Activated CD4-positive, alpha-beta T cell treated with anti-CD3 and anti-CD28 coated beads, Interleukin-2, amount 50 U/mL, for 1 hour (primary cell): ENCODE measurements around the gene NME9.
A peak's percentile ranks its signal among the peaks of the same experiment; 100 is the strongest.
"Not testable (repeated sequence)": the region's sequence is repeated elsewhere in the genome, so short reads cannot be mapped to it uniquely, and the experiment has no call there.

Experiments
- DNase-seq: peaks from one replicate; pipeline ENCODE4 v3.0.0-alpha.2; 2020

NME9 gene

GRCh38 chr3:138329127-138329983 lies at the start of gene NME9:
TSS of gene NME9 (minus strand) at chr3:138329851. CDS start at chr3:138329335, 516 bp downstream.
- peak; percentile 89 for DNase-seq

- DNase-seq: no peak
These were observed 49.3 kb upstream of the NME9 start for GRCh38 chr3:138378990-138379389.

- DNase-seq: no peak
These were observed 48.7 kb upstream of the NME9 start for GRCh38 chr3:138378331-138378730.

- DNase-seq: no peak
These were observed 48.2 kb upstream of the NME9 start for GRCh38 chr3:138377804-138378203.

GRCh38 chr3:138377212-138377611 lies 47.6 kb upstream of the NME9 start:
- DNase-seq: not testable (repeated sequence)

GRCh38 chr3:138376663-138377062 lies 47.0 kb upstream of the NME9 start:
- DNase-seq: no peak

GRCh38 chr3:138375447-138375846 lies 45.8 kb upstream of the NME9 start:
- no peak for DNase-seq

GRCh38 chr3:138374573-138375134 lies 45.0 kb upstream of the NME9 start:
- no peak for DNase-seq

GRCh38 chr3:138373736-138374094 lies 44.1 kb upstream of the NME9 start:
- DNase-seq: no peak

GRCh38 chr3:138373087-138373735 lies 43.6 kb upstream of the NME9 start:
- DNase-seq: no peak

GRCh38 chr3:138371070-138371965 lies 41.7 kb upstream of the NME9 start:
- DNase-seq: no peak

GRCh38 chr3:138370321-138370720 lies 40.7 kb upstream of the NME9 start:
- DNase-seq: no peak

- no peak for DNase-seq
These were observed 39.7 kb upstream of the NME9 start for GRCh38 chr3:138369151-138369900.

- DNase-seq: no peak
These were observed 38.3 kb upstream of the NME9 start for GRCh38 chr3:138367911-138368310.

- DNase-seq: no peak
These were observed 37.7 kb upstream of the NME9 start for GRCh38 chr3:138367326-138367850.

GRCh38 chr3:138366006-138366759 lies 36.5 kb upstream of the NME9 start:
- no peak for DNase-seq

GRCh38 chr3:138365253-138365555 lies 35.6 kb upstream of the NME9 start:
- no peak for DNase-seq

GRCh38 chr3:138364356-138365252 lies 35.0 kb upstream of the NME9 start:
- DNase-seq: no peak

GRCh38 chr3:138363322-138363721 lies 33.7 kb upstream of the NME9 start:
- DNase-seq: no peak

- no peak for DNase-seq
These were observed 32.9 kb upstream of the NME9 start for GRCh38 chr3:138362538-138362937.
